H1 (cell line): Measurements from ENCODE around the gene NARS2. TPM values are rescaled to one million over a fixed set of nuclear protein-coding genes. Genes with fewer than 3 reads are reported as not detected.

Experiments used
- CTCF ChIA-PET: fragments of 300-600 bp; sonication (Branson Sonifier 250); formaldehyde crosslinking; loops from one replicate; lab custom pipeline; 2021; ENCODE audit not compliant: partially characterized antibody; lab: Charles Lee
- POLR2A ChIA-PET: fragments of 300-600 bp; sonication (Branson Sonifier 250); formaldehyde crosslinking; loops from one replicate; lab custom pipeline; 2021; ENCODE audit warnings: inconsistent platforms; ENCODE audit not compliant: partially characterized antibody; lab: Charles Lee
- DNase-seq, 2 experiments: peaks; one replicate each; pipeline versions ENCODE4 v3.0.0 to v3.0.0-alpha.2; 2010 to 2022; ENCODE audit warnings: low spot score in 2 of 2, low read depth in 1 of 2, mixed read lengths in 1 of 2
- FAIRE-seq: peaks from 2 replicates; lab custom pipeline; 2011; peaks lifted over from hg19 to GRCh38; lab: Jason Lieb, UNC
- H2AFZ ChIP-seq: 2 replicates; pipeline ENCODE4 v1.8.1; 2012; ENCODE audit warnings: low read length, inconsistent platforms
- H2AK5ac ChIP-seq: 2 replicates; pipeline ENCODE4 v1.6.1; 2013; ENCODE audit warnings: low read depth, low read length
- H2BK120ac ChIP-seq: replicated peaks from 2 replicates; pipeline ENCODE3; 2013; ENCODE audit warnings: low read depth, low read length, inconsistent platforms
- H2BK12ac ChIP-seq: 2 replicates; pipeline ENCODE4 v1.6.1; 2013; ENCODE audit warnings: low read depth, low read length
- H2BK15ac ChIP-seq: 2 replicates; pipeline ENCODE4 v1.6.1; 2013; ENCODE audit warnings: low read length
- H2BK20ac ChIP-seq: 2 replicates; pipeline ENCODE4 v1.6.1; 2013; ENCODE audit warnings: low read length
- H2BK5ac ChIP-seq: 2 replicates; pipeline ENCODE4 v1.6.1; 2013; ENCODE audit warnings: low read depth, low read length
- H3K14ac ChIP-seq: 2 replicates; pipeline ENCODE4 v1.6.1; 2013; ENCODE audit warnings: inconsistent platforms; ENCODE audit not compliant: insufficient read length
- H3K18ac ChIP-seq: 2 replicates; pipeline ENCODE4 v1.6.1; 2013; ENCODE audit warnings: low read length; ENCODE audit errors: extremely low read depth
- H3K23ac ChIP-seq: 2 replicates; pipeline ENCODE4 v1.6.1; 2013; ENCODE audit warnings: inconsistent platforms; ENCODE audit not compliant: insufficient read length
- H3K23me2 ChIP-seq: 2 replicates; pipeline ENCODE4 v1.6.1; 2013; ENCODE audit warnings: low read depth, low read length
- H3K27ac ChIP-seq: 2 replicates; pipeline ENCODE4 v1.6.1; 2011; ENCODE audit warnings: low read depth, low read length, inconsistent platforms
- H3K27me3 ChIP-seq, 4 experiments: replicated peaks in 1 of 4; 1 replicate in 1 of 4; 2 replicates in 3 of 4; pipeline versions ENCODE4 v1.6.1 to v1.8.1; 2011 to 2013; ENCODE audit warnings: low read length in 3 of 4, mild to moderate bottlenecking in 3 of 4, inconsistent platforms in 2 of 4, mixed read lengths in 2 of 4, moderate library complexity in 1 of 4; ENCODE audit not compliant: control insufficient read depth in 3 of 4, insufficient read depth in 3 of 4; ENCODE audit errors: extremely low read depth in 1 of 4
- H3K36me3 ChIP-seq, 4 experiments: 2 replicates each; pipeline versions ENCODE4 v1.6.1 to v1.8.1; 2011 to 2013; ENCODE audit warnings: mild to moderate bottlenecking in 4 of 4, low read length in 3 of 4, moderate library complexity in 2 of 4, control low read depth in 1 of 4, inconsistent platforms in 1 of 4; ENCODE audit not compliant: insufficient read depth in 4 of 4, control insufficient read depth in 2 of 4
- H3K4ac ChIP-seq: replicated peaks from 2 replicates; pipeline ENCODE3; 2013; ENCODE audit warnings: low read length, low read depth, mixed read lengths, inconsistent platforms; ENCODE audit not compliant: insufficient read length
- H3K4me1 ChIP-seq, 4 experiments: replicated peaks in 1 of 4; 1 replicate in 1 of 4; 2 replicates in 3 of 4; pipeline versions ENCODE4 v1.6.1 to v1.8.1; 2011 to 2013; ENCODE audit warnings: low read length in 3 of 4, inconsistent platforms in 2 of 4, mixed read lengths in 1 of 4; ENCODE audit not compliant: insufficient read depth in 4 of 4, control insufficient read depth in 3 of 4
- H3K4me2 ChIP-seq, 2 experiments: 2 replicates each; pipeline versions ENCODE4 v1.6.1 to v1.8.1; 2011 to 2013; ENCODE audit warnings: low read depth in 2 of 2, low read length in 2 of 2, control low read depth in 1 of 2, inconsistent platforms in 1 of 2, mild to moderate bottlenecking in 1 of 2; ENCODE audit not compliant: insufficient read depth in 1 of 2
- H3K4me3 ChIP-seq, 4 experiments: fragments of 200-600, 300-600 bp in 1 of 4; sonication (generic), shearing (Covaris generic), sonication (Bioruptor Twin) in 1 of 4; 2 replicates each; pipeline versions ENCODE4 v1.5.1 to v1.8.1; 2011 to 2016; ENCODE audit warnings: low read length in 4 of 4, low read depth in 3 of 4, control low read depth in 2 of 4, inconsistent platforms in 2 of 4, mild to moderate bottlenecking in 2 of 4, mixed read lengths in 1 of 4, moderate library complexity in 1 of 4; ENCODE audit not compliant: insufficient read depth in 2 of 4; ENCODE audit errors: extremely low read depth in 1 of 4
- H3K56ac ChIP-seq: replicated peaks from 2 replicates; pipeline ENCODE3; 2013; ENCODE audit warnings: low read depth, mild to moderate bottlenecking, mixed read lengths, low read length, inconsistent platforms; ENCODE audit not compliant: insufficient read length
- H3K79me1 ChIP-seq: 2 replicates; pipeline ENCODE4 v1.6.1; 2013; ENCODE audit warnings: low read depth, low read length, control low read depth
- H3K79me2 ChIP-seq, 2 experiments: 2 replicates each; pipeline versions ENCODE4 v1.6.1 to v1.8.1; 2012 to 2013; ENCODE audit warnings: low read length in 2 of 2, mild to moderate bottlenecking in 2 of 2, inconsistent platforms in 1 of 2; ENCODE audit not compliant: insufficient read depth in 2 of 2, control insufficient read depth in 1 of 2
- H3K9ac ChIP-seq, 4 experiments: replicated peaks in 1 of 4; 1 replicate in 1 of 4; 2 replicates in 3 of 4; pipeline versions ENCODE4 v1.6.1 to v1.8.1; 2011 to 2013; ENCODE audit warnings: low read depth in 3 of 4, low read length in 3 of 4, control low read depth in 2 of 4, mild to moderate bottlenecking in 2 of 4, moderate library complexity in 2 of 4, inconsistent platforms in 1 of 4; ENCODE audit errors: extremely low read depth in 1 of 4
- H3K9me3 ChIP-seq, 2 experiments: 2 replicates each; pipeline versions ENCODE4 v1.6.1 to v1.8.1; 2012 to 2013; ENCODE audit warnings: mild to moderate bottlenecking in 2 of 2, moderate library complexity in 2 of 2, control low read depth in 1 of 2, inconsistent platforms in 1 of 2, low read depth in 1 of 2, low read length in 1 of 2, mixed read lengths in 1 of 2; ENCODE audit not compliant: insufficient read depth in 2 of 2
- H4K20me1 ChIP-seq, 2 experiments: replicated peaks in 1 of 2; 2 replicates each; pipeline versions ENCODE3 to v1.8.1; 2011 to 2013; ENCODE audit warnings: inconsistent platforms in 2 of 2, low read length in 2 of 2, mild to moderate bottlenecking in 1 of 2; ENCODE audit not compliant: insufficient read depth in 2 of 2, control insufficient read depth in 1 of 2
- H4K5ac ChIP-seq: 2 replicates; pipeline ENCODE4 v1.6.1; 2013; ENCODE audit warnings: low read length, low read depth, mixed read lengths, inconsistent platforms; ENCODE audit not compliant: insufficient read length
- H4K8ac ChIP-seq: 2 replicates; pipeline ENCODE4 v1.8.0; 2013; ENCODE audit warnings: mild to moderate bottlenecking, moderate library complexity, low read length, inconsistent platforms; ENCODE audit not compliant: insufficient read depth; ENCODE audit errors: extremely low read depth
- H4K91ac ChIP-seq: replicated peaks from 2 replicates; pipeline ENCODE3; 2013; ENCODE audit warnings: low read length, mixed read lengths, inconsistent platforms; ENCODE audit not compliant: insufficient read length
- CEBPB ChIP-seq: IDR thresholded peaks from 2 replicates; pipeline ENCODE4 v1.6.1; 2012; ENCODE audit warnings: low read depth, low read length
- EP300 ChIP-seq, 2 experiments: IDR thresholded peaks; 1 replicate in 1 of 2; 2 replicates in 1 of 2; pipeline ENCODE4 v1.6.1; 2011 to 2012; ENCODE audit warnings: low read depth in 2 of 2, low read length in 2 of 2, mild to moderate bottlenecking in 2 of 2, borderline replicate concordance in 1 of 2, inconsistent platforms in 1 of 2, moderate library complexity in 1 of 2
- HDAC6 ChIP-seq: IDR thresholded peaks from one replicate; pipeline ENCODE4 v1.7.1; 2012; ENCODE audit warnings: low read depth, mild to moderate bottlenecking, inconsistent platforms, low read length, moderate library complexity
- SP4 ChIP-seq: IDR thresholded peaks from 2 replicates; pipeline ENCODE4 v1.6.1; 2012; ENCODE audit warnings: low read length, inconsistent platforms
- WGBS, 2 experiments: shearing (Covaris generic) in 1 of 2; methylation state at CpG; one replicate each; pipeline versions ENCODE4 v1.1.6 to v1.1.7; 2013 to 2015; ENCODE audit warnings: low lambda C conversion rate in 2 of 2, mixed read lengths in 2 of 2, inconsistent platforms in 1 of 2, low coverage in 1 of 2, missing lambda C conversion rate in 1 of 2; ENCODE audit not compliant: insufficient replicate concordance in 2 of 2, insufficient coverage in 1 of 2, insufficient read length in 1 of 2; ENCODE audit errors: extremely low coverage in 1 of 2, missing lambda C conversion rate in 1 of 2; 5-methylcytosine and 5-hydroxymethylcytosine counted together
- polyA plus RNA-seq, 7 experiments: library from polyadenylated mRNA; depleted of rRNA in 3 of 7; stranded (reverse) in 5 of 7; unstranded in 2 of 7; fragments of >200 nt in 5 of 7; fragments of 200-250 nt in 2 of 7; gene quantifications; 1 replicate in 5 of 7; 2 replicates in 1 of 7; 4 replicates in 1 of 7; pipeline versions ENCODE4 v1.2.1 to v1.2.3, GENCODE V29; 2011 to 2013; ENCODE audit warnings: missing spikeins in 2 of 7, mixed read lengths in 2 of 7
- total RNA-seq: library from RNA; stranded (reverse); fragmentation: NEBNext Ultra II Directional; extraction: Animal tissue kit (Norgen Biotek cat#: 25700); gene quantifications from 2 replicates; pipeline ENCODE4 v1.2.1, GENCODE V29; 2021

The NARS2 gene
- total and polyA plus RNA-seq, 2 of the 8 experiments (the other 6 are each of a cell fraction or from before 2014, with no cell fraction given): 26.2 to 51.6 TPM

DNA sequence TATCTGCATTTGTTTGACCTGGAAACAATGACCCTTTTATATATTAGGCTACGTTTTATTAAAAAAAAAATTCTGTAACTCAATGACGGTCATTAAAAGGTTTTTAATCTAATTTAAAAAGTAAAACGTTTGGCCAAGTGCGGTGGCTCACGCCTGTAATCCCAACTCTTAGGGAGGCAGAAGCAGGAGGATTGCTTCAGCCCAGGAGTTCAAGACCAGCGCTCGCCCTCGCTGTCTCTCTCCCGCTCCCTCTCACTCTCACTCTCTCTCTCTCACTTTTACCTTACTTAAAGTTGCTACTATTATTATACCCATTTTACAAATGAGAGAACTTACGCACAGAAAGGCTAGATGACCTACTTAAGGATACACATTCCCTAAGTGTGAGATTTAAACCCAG is 814 bp upstream of the NARS2 start:
- H4K5ac ChIP-seq: no peak overlapping the region
- H2AFZ ChIP-seq: peak overlapping the region; percentile 98; the same call in 1 of the 2 replicates
- H4K91ac ChIP-seq: no peak overlapping the region
- no peak overlapping the region for H2BK120ac ChIP-seq
- H3K9ac ChIP-seq: no peak overlapping the region
- no peaks in the 10 kb centered on the region for H4K20me1 ChIP-seq
- TF ChIP-seq SP4 (no peak), CEBPB (no peak), HDAC6 (no peak), EP300 (IDR thresholded peaks at IDR 0.05; ENCODE audit: borderline replicate concordance in 1 of 2, low read depth in 2 of 2, low read length in 2 of 2) (no peak)
- TF ChIP-seq, all 59 proteins: peak for 0
- no peak overlapping the region for H2AK5ac ChIP-seq
- H3K79me2 ChIP-seq: peaks cover 0 to 23% of the 10 kb centered on the region in 2 experiments; a peak in 2 of 4 replicates
- WGBS, 2 experiments: 43% methylated on average over 10 of the region's 10 CpGs; no CpG with 5 or more reads in 1 of the 2 experiments
- H2BK20ac ChIP-seq: no peak overlapping the region
- H3K56ac ChIP-seq: no peak overlapping the region
- H4K8ac ChIP-seq: no peak overlapping the region
- H2BK15ac ChIP-seq: no peak overlapping the region
- H3K14ac ChIP-seq: no peak overlapping the region
- peaks cover 11% of the 10 kb centered on the region for H3K23me2 ChIP-seq
- no peak overlapping the region for H3K27ac ChIP-seq
- H3K9me3 ChIP-seq: no peaks in the 10 kb centered on the region
- H3K18ac ChIP-seq: no peak overlapping the region
- H3K27me3 ChIP-seq: no peaks in the 10 kb centered on the region
- POLR2A ChIA-PET: interaction anchor here (2.3 to 2.4 kb wide), 2 partner anchors 10 to 19 kb away, joined by 7 to 13 read pairs; no protein-coding TSS in a partner anchor
- no peak for FAIRE-seq
- H2BK5ac ChIP-seq: 0 out of 2 replicates have a peak overlapping the region, but pooled peaks have one; percentile 49
- no peak overlapping the region for H2BK12ac ChIP-seq
- H3K23ac ChIP-seq: no peak overlapping the region
- H3K4me2 ChIP-seq: peak overlapping the region; percentile 82 to 94
- no peaks in the 10 kb centered on the region; the same call in 1 of the 2 replicates for H3K79me1 ChIP-seq
- DNase-seq: no peak
- CTCF ChIA-PET: interaction anchor here (1.0 to 4.9 kb wide), 3 partner anchors 10 to 71 kb away, joined by 3 to 35 read pairs (median 33); no protein-coding TSS in a partner anchor
- H3K4ac ChIP-seq: no peak overlapping the region
- peak overlapping the region; percentile 88 to 93 (median 91) for H3K4me3 ChIP-seq
- peaks cover 3 to 13% (median 7%) of the 10 kb centered on the region in 4 experiments; a peak in 6 of 8 replicates for H3K36me3 ChIP-seq
- no peaks in the 10 kb centered on the region; a peak in 2 of 7 replicates for H3K4me1 ChIP-seq
